ENCODE data around the gene LMBRD2. TPM values are rescaled to one million over a fixed set of nuclear protein-coding genes. Genes with fewer than 3 reads are reported as not detected.

Gene LMBRD2
- total RNA-seq, 1 experiment from 2014 or later: 6.4 TPM

DNA sequence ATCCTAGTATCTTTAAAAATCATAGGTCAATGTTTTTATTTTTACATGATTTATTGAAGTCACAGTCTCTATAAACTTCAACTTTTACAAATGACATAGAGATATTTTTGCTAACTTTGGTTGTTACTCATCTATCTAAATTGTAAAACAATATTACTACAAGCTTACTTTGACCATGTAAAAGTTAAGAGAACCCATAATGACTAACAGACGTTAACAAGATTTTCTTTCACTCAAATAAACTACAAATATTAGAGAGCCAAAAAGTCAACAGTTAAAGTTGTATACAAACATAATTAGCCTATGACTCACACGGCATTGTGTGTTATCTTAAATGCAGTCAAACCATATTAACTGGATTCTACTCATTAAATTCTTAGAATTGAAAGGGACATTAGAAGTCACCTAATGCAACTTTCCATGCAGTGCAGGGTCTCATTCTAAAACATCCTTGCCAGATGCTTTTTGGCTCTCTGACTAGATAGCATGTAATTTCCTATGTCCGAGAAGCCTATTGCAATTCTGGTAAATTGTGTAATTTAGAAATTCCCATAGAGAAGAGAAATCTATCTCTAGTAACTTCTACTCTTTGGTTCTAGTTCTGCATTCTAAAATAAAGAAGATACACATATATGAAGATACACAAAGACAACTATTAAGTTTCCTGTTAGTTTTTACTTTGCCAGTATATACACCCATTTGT lies 42.8 kb downstream of the LMBRD2 start:
- Histone ChIP-seq H3K27ac (ENCODE audit: low read depth, low read length, poor library complexity, severe bottlenecking) (no peak overlapping the region), H3K27me3 (replicated peaks; ENCODE audit: insufficient read depth, low read depth, low read length, poor library complexity) (no peaks in the 10 kb centered on the region), H3K4me3 (ENCODE audit: low read depth, low read length, poor library complexity, severe bottlenecking) (no peak overlapping the region), H3K36me3 (ENCODE audit: insufficient read depth, low read length, poor library complexity, severe bottlenecking) (peaks cover 10% of the 10 kb centered on the region), H3K9me3 (ENCODE audit: low read depth, low read length, poor library complexity, severe bottlenecking) (no peaks in the 10 kb centered on the region), H3K4me1 (ENCODE audit: insufficient read depth, low read length, poor library complexity, severe bottlenecking) (no peaks in the 10 kb centered on the region)
- intact Hi-C loops (cut with micrococcal nuclease; ENCODE audit: unreplicated experiment): no loop called here
- ChIA-PET POLR2A (ENCODE audit: low non-redundant PET) (no interaction called here), CTCF (no interaction called here)
- DNase-seq (ENCODE audit: low spot score): no peak
- TF ChIP-seq, protein P1, sequence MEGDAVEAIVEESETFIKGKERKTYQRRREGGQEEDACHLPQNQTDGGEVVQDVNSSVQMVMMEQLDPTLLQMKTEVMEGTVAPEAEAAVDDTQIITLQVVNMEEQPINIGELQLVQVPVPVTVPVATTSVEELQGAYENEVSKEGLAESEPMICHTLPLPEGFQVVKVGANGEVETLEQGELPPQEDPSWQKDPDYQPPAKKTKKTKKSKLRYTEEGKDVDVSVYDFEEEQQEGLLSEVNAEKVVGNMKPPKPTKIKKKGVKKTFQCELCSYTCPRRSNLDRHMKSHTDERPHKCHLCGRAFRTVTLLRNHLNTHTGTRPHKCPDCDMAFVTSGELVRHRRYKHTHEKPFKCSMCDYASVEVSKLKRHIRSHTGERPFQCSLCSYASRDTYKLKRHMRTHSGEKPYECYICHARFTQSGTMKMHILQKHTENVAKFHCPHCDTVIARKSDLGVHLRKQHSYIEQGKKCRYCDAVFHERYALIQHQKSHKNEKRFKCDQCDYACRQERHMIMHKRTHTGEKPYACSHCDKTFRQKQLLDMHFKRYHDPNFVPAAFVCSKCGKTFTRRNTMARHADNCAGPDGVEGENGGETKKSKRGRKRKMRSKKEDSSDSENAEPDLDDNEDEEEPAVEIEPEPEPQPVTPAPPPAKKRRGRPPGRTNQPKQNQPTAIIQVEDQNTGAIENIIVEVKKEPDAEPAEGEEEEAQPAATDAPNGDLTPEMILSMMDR (conservative IDR thresholded peaks at IDR 0.05; ENCODE audit: low read depth, low read length): no peak
- no peak for TF ChIP-seq EZH2 (IDR thresholded peaks at IDR 0.05; ENCODE audit: borderline replicate concordance, low read depth, low read length, poor library complexity, severe bottlenecking)
- no TSS peak for BruUV-seq (replicated peaks)

DNA sequence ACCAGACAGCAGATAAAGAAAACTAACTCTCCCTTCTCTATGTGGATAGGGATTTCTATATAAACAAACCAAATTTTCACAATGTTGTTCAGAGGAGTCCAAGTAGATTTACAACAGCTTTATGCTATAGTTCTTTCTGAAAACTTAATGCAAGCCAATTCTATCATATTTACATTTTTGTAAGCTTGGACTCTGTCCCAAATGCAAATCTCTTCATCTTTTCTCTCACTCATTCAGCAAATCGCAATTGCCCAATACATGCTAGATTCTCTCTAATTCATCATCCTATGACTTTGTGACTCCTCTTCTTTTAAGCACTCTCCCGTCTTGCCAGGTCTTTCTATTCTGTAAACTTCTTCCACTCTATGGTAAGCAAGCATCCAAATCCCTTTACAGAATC lies 45.9 kb downstream of the LMBRD2 start:
- H3K4me1 ChIP-seq (ENCODE audit: insufficient read depth, low read length, poor library complexity, severe bottlenecking): no peaks in the 10 kb centered on the region
- POLR2A ChIA-PET (ENCODE audit: low non-redundant PET): no interaction called here
- intact Hi-C loops (cut with micrococcal nuclease; ENCODE audit: unreplicated experiment): no loop called here
- no peaks in the 10 kb centered on the region for H3K27me3 ChIP-seq (replicated peaks; ENCODE audit: insufficient read depth, low read depth, low read length, poor library complexity)
- no peak for TF ChIP-seq EZH2 (IDR thresholded peaks at IDR 0.05; ENCODE audit: borderline replicate concordance, low read depth, low read length, poor library complexity, severe bottlenecking)
- H3K27ac ChIP-seq (ENCODE audit: low read depth, low read length, poor library complexity, severe bottlenecking): no peak overlapping the region
- no peaks in the 10 kb centered on the region for H3K9me3 ChIP-seq (ENCODE audit: low read depth, low read length, poor library complexity, severe bottlenecking)
- CTCF ChIA-PET: no interaction called here
- BruUV-seq (replicated peaks): no TSS peak
- DNase-seq (ENCODE audit: low spot score): no peak
- H3K4me3 ChIP-seq (ENCODE audit: low read depth, low read length, poor library complexity, severe bottlenecking): no peak overlapping the region
- H3K36me3 ChIP-seq (ENCODE audit: insufficient read depth, low read length, poor library complexity, severe bottlenecking): peaks cover 10% of the 10 kb centered on the region

DNA sequence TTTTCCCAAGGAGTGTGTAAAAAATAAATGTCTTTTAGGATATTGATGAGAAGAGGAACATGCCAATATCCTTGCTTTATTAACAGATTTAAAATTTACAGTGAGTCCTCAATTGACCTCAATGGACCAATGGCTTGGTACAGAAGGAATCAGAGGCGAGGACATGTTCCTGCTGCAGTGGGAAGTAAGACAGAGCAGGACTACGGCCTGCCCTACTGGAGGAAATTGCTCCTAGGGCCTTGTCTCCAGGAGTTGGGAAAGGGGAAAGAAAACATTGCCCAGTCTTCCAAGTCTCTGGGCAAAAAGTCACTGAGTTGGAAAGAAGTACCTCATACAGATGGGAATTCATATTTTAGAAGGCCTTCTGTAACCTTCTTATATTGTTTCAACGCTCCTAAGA lies 51.9 kb downstream of the LMBRD2 start:
- peaks cover 6% of the 10 kb centered on the region for H3K9me3 ChIP-seq (ENCODE audit: low read depth, low read length, poor library complexity, severe bottlenecking)
- intact Hi-C loops (cut with micrococcal nuclease; ENCODE audit: unreplicated experiment): no loop called here
- DNase-seq (ENCODE audit: low spot score): no peak
- H3K36me3 ChIP-seq (ENCODE audit: insufficient read depth, low read length, poor library complexity, severe bottlenecking): peaks cover 4% of the 10 kb centered on the region
- BruUV-seq (replicated peaks): no TSS peak
- H3K27ac ChIP-seq (ENCODE audit: low read depth, low read length, poor library complexity, severe bottlenecking): no peak overlapping the region
- no peaks in the 10 kb centered on the region for H3K27me3 ChIP-seq (replicated peaks; ENCODE audit: insufficient read depth, low read depth, low read length, poor library complexity)
- CTCF ChIA-PET: no interaction called here
- no peaks in the 10 kb centered on the region for H3K4me1 ChIP-seq (ENCODE audit: insufficient read depth, low read length, poor library complexity, severe bottlenecking)
- no peak for TF ChIP-seq EZH2 (IDR thresholded peaks at IDR 0.05; ENCODE audit: borderline replicate concordance, low read depth, low read length, poor library complexity, severe bottlenecking)
- TF ChIP-seq, protein P1 (conservative IDR thresholded peaks at IDR 0.05; ENCODE audit: low read depth, low read length): no peak
- POLR2A ChIA-PET (ENCODE audit: low non-redundant PET): no interaction called here
- no peak overlapping the region for H3K4me3 ChIP-seq (ENCODE audit: low read depth, low read length, poor library complexity, severe bottlenecking)

DNA sequence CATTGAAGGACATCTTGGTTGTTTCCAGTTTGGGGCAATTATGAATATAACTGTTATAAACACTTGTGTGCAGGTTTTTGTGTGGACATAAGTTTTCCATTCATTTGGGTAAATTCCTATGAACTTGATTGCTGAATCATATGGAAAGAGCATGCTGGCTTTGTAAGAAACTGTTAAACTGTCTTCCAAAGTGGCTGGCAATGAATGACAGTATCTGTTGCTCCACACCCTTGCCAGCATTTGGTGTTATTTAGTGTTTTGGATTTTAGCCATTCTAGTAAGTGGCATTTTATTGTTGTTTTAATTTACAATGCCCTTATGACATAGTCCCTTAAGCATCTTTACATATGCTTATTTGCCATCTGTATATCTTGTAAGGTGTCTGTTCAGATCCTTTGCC lies 55.2 kb downstream of the LMBRD2 start:
- Histone ChIP-seq H3K36me3 (ENCODE audit: insufficient read depth, low read length, poor library complexity, severe bottlenecking) (no peaks in the 10 kb centered on the region), H3K27me3 (replicated peaks; ENCODE audit: insufficient read depth, low read depth, low read length, poor library complexity) (no peaks in the 10 kb centered on the region), H3K9me3 (ENCODE audit: low read depth, low read length, poor library complexity, severe bottlenecking) (peaks cover 6% of the 10 kb centered on the region), H3K27ac (ENCODE audit: low read depth, low read length, poor library complexity, severe bottlenecking) (no peak overlapping the region), H3K4me3 (ENCODE audit: low read depth, low read length, poor library complexity, severe bottlenecking) (no peak overlapping the region), H3K4me1 (ENCODE audit: insufficient read depth, low read length, poor library complexity, severe bottlenecking) (no peaks in the 10 kb centered on the region)
- CTCF ChIA-PET: no interaction called here
- DNase-seq (ENCODE audit: low spot score): no peak
- TF ChIP-seq, protein P1 (conservative IDR thresholded peaks at IDR 0.05; ENCODE audit: low read depth, low read length): no peak
- no peak for TF ChIP-seq EZH2 (IDR thresholded peaks at IDR 0.05; ENCODE audit: borderline replicate concordance, low read depth, low read length, poor library complexity, severe bottlenecking)
- no TSS peak for BruUV-seq (replicated peaks)
- intact Hi-C loops (cut with micrococcal nuclease; ENCODE audit: unreplicated experiment): no loop called here
- POLR2A ChIA-PET (ENCODE audit: low non-redundant PET): no interaction called here
